Amniotic epithelial cell (primary cell): Measurements from ENCODE around the gene OR1D5.
"Not testable (repeated sequence)": the region's sequence is repeated elsewhere in the genome, so short reads cannot be mapped to it uniquely, and the experiment has no call there.

Source experiments
- DNase-seq: peaks from one replicate; pipeline ENCODE4 v3.0.0-alpha.2; 2010; ENCODE audit warnings: low read depth

OR1D5 gene

GRCh38 chr17:3063507-3063906, at the start of gene OR1D5:
Gene OR1D5, minus strand, starts transcription at chr17:3063607. Its CDS starts 0 bp downstream, at chr17:3063607.
- not testable (repeated sequence) for DNase-seq

- no peak for DNase-seq
Observed at GRCh38 chr17:3104322-3104721, 40.9 kb upstream of the OR1D5 start, which contains the start of gene OR1D2. Gene OR1D2, minus strand, starts transcription at chr17:3104422. Its CDS starts 11,426 bp downstream, at chr17:3092996.

- DNase-seq: not testable (repeated sequence)
Observed at GRCh38 chr17:3073850-3074249, 10.4 kb upstream of the OR1D5 start.

GRCh38 chr17:3065192-3065591, 1.8 kb upstream of the OR1D5 start:
- not testable (repeated sequence) for DNase-seq

GRCh38 chr17:3062824-3063377, 506 bp downstream of the OR1D5 start:
- DNase-seq: not testable (repeated sequence)

GRCh38 chr17:3054868-3055267, 8.5 kb downstream of the OR1D5 start:
- not testable (repeated sequence) for DNase-seq

GRCh38 chr17:3049705-3050295, 13.6 kb downstream of the OR1D5 start:
- no peak for DNase-seq

GRCh38 chr17:3048727-3049471, 14.5 kb downstream of the OR1D5 start:
- peak; percentile 90 for DNase-seq

GRCh38 chr17:3046753-3047152, 16.7 kb downstream of the OR1D5 start:
- DNase-seq: no peak

GRCh38 chr17:3043737-3044365, 19.6 kb downstream of the OR1D5 start:
- DNase-seq: no peak

GRCh38 chr17:3040882-3041281, 22.5 kb downstream of the OR1D5 start:
- no peak for DNase-seq

- no peak for DNase-seq
Observed at GRCh38 chr17:3039736-3040135, 23.7 kb downstream of the OR1D5 start.

GRCh38 chr17:3038941-3039340, 24.5 kb downstream of the OR1D5 start:
- no peak for DNase-seq

- DNase-seq: no peak
Observed at GRCh38 chr17:3037259-3037658, 26.1 kb downstream of the OR1D5 start.

- DNase-seq: no peak
Observed at GRCh38 chr17:3036800-3037199, 26.6 kb downstream of the OR1D5 start.

GRCh38 chr17:3035968-3036280, 27.5 kb downstream of the OR1D5 start:
- no peak for DNase-seq

GRCh38 chr17:3035256-3035967, 28.0 kb downstream of the OR1D5 start:
- no peak for DNase-seq

GRCh38 chr17:3034578-3034920, 28.9 kb downstream of the OR1D5 start:
- no peak for DNase-seq

GRCh38 chr17:3033741-3034577, 29.4 kb downstream of the OR1D5 start:
- no peak for DNase-seq

GRCh38 chr17:3033248-3033640, 30.2 kb downstream of the OR1D5 start:
- DNase-seq: no peak
